ENCODE measurements around the gene RNF17. TPM values are rescaled to one million over a fixed set of nuclear protein-coding genes. Genes with fewer than 3 reads are reported as not detected.

RNF17 gene
- total and polyA plus RNA-seq, 2 of the 8 experiments (the other 6 are each of a cell fraction or from before 2014, with no cell fraction given), result not detected

- H3K27me3 ChIP-seq (replicated peaks in 1 of 4; ENCODE audit: control insufficient read depth in 3 of 4, extremely low read depth in 1 of 4, insufficient read depth in 3 of 4, low read length in 3 of 4), result peaks cover 43 to 64% (median 58%) of the 10 kb centered on the region in 4 experiments
- no peak overlapping the region for H4K91ac ChIP-seq (replicated peaks; ENCODE audit: insufficient read length, low read length)
- H3K56ac ChIP-seq (replicated peaks; ENCODE audit: insufficient read length, low read depth, low read length), result no peak overlapping the region
- H2AK5ac ChIP-seq (ENCODE audit: low read depth, low read length), result no peak overlapping the region
- no peak overlapping the region for H3K9ac ChIP-seq (replicated peaks in 1 of 4; ENCODE audit: extremely low read depth in 1 of 4, low read depth in 3 of 4, low read length in 3 of 4)
- H3K27ac ChIP-seq (ENCODE audit: low read depth, low read length), result no peak overlapping the region
- H3K14ac ChIP-seq (ENCODE audit: insufficient read length), result no peak overlapping the region
- peaks cover 11% of the 10 kb centered on the region for H3K23me2 ChIP-seq (ENCODE audit: low read depth, low read length)
- peak overlapping the region; percentile 68; the same call in 1 of the 2 replicates for H2BK12ac ChIP-seq (ENCODE audit: low read depth, low read length)
- ChIA-PET POLR2A (ENCODE audit: partially characterized antibody) (interaction anchor here (1.6 kb wide), 1 partner anchor 22 kb away, joined by 4 read pairs; no protein-coding TSS in a partner anchor), CTCF (ENCODE audit: partially characterized antibody) (interaction anchor here (0.9 to 2.1 kb wide), 12 partner anchors 10 to 248 kb away, joined by 3 to 6 read pairs (median 3); no protein-coding TSS in a partner anchor)
- peak overlapping the region; percentile 66 to 89 for H3K4me2 ChIP-seq (ENCODE audit: insufficient read depth in 1 of 2, low read depth in 2 of 2, low read length in 2 of 2)
- no peak overlapping the region for H3K23ac ChIP-seq (ENCODE audit: insufficient read length)
- H2BK20ac ChIP-seq (ENCODE audit: low read length), result no peak overlapping the region
- H2BK5ac ChIP-seq (ENCODE audit: low read depth, low read length), result no peak overlapping the region
- H3K4ac ChIP-seq (replicated peaks; ENCODE audit: insufficient read length, low read depth, low read length), result no peak overlapping the region
- peaks cover 0 to 18% (median 8%) of the 10 kb centered on the region in 4 experiments; a peak in 5 of 7 replicates for H3K4me1 ChIP-seq (replicated peaks in 1 of 4; ENCODE audit: control insufficient read depth in 3 of 4, insufficient read depth in 4 of 4, low read length in 3 of 4)
- DNase-seq (ENCODE audit: low read depth in 1 of 2, low spot score in 2 of 2) (peak in 1 of 2 experiments; percentile 85), FAIRE-seq (no peak)
- H3K18ac ChIP-seq (ENCODE audit: extremely low read depth, low read length), result no peak overlapping the region
- peak overlapping the region; percentile 45 for H4K8ac ChIP-seq (ENCODE audit: extremely low read depth, insufficient read depth, low read length)
- 2% methylated on average over 40 of the region's 56 CpGs; no CpG with 5 or more reads in 1 of the 2 experiments for WGBS, 2 experiments (ENCODE audit: extremely low coverage in 1 of 2, insufficient coverage in 1 of 2, insufficient read length in 1 of 2, insufficient replicate concordance in 2 of 2, low coverage in 1 of 2, low lambda C conversion rate in 2 of 2, missing lambda C conversion rate in 1 of 2)
- H3K36me3 ChIP-seq (ENCODE audit: control insufficient read depth in 2 of 4, insufficient read depth in 4 of 4, low read length in 3 of 4), result peaks cover 0 to 5% (median 0%) of the 10 kb centered on the region in 4 experiments; a peak in 1 of 8 replicates
- no peak overlapping the region for H4K5ac ChIP-seq (ENCODE audit: insufficient read length, low read depth, low read length)
- peaks cover 0 to 2% of the 10 kb centered on the region in 2 experiments for H4K20me1 ChIP-seq (replicated peaks in 1 of 2; ENCODE audit: control insufficient read depth in 1 of 2, insufficient read depth in 2 of 2, low read length in 2 of 2)
- no peak overlapping the region for H2AFZ ChIP-seq (ENCODE audit: low read length)
- H2BK15ac ChIP-seq (ENCODE audit: low read length), result no peak overlapping the region
- no peaks in the 10 kb centered on the region; a peak in 1 of 4 replicates for H3K9me3 ChIP-seq (ENCODE audit: insufficient read depth in 2 of 2, low read depth in 1 of 2, low read length in 1 of 2)
- no peaks in the 10 kb centered on the region for H3K79me2 ChIP-seq (ENCODE audit: control insufficient read depth in 1 of 2, insufficient read depth in 2 of 2, low read length in 2 of 2)
- no peak overlapping the region for H2BK120ac ChIP-seq (replicated peaks; ENCODE audit: low read depth, low read length)
- H3K4me3 ChIP-seq (ENCODE audit: extremely low read depth in 1 of 4, insufficient read depth in 2 of 4, low read depth in 3 of 4, low read length in 4 of 4), result peak overlapping the region; percentile 22 to 58 (median 44)
- H3K79me1 ChIP-seq (ENCODE audit: low read depth, low read length), result no peaks in the 10 kb centered on the region
- TF ChIP-seq SRF (IDR thresholded peaks at IDR 0.05; ENCODE audit: low read depth, low read length) (no peak), CTCF (IDR thresholded peaks at IDR 0.05; ENCODE audit: control extremely low read depth in 1 of 3, insufficient read depth in 1 of 3, low read depth in 1 of 3, low read length in 3 of 3) (peak in 2 of 3 experiments; percentile 48 to 59; a peak in 3 of 4 replicates), JUN (IDR thresholded peaks at IDR 0.05; ENCODE audit: low read depth, low read length) (no peak), USF2 (IDR thresholded peaks at IDR 0.05; ENCODE audit: low read length) (peak; percentile 40; the same call in 1 of the 2 replicates)
- TF ChIP-seq, protein P1, sequence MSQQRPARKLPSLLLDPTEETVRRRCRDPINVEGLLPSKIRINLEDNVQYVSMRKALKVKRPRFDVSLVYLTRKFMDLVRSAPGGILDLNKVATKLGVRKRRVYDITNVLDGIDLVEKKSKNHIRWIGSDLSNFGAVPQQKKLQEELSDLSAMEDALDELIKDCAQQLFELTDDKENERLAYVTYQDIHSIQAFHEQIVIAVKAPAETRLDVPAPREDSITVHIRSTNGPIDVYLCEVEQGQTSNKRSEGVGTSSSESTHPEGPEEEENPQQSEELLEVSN (IDR thresholded peaks at IDR 0.05), result peak; percentile 78
- TF ChIP-seq, protein P2, sequence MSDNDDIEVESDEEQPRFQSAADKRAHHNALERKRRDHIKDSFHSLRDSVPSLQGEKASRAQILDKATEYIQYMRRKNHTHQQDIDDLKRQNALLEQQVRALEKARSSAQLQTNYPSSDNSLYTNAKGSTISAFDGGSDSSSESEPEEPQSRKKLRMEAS (IDR thresholded peaks at IDR 0.05), result peak; percentile 67
Observed at GRCh38 chr13:24746618-24747247, 17.2 kb upstream of the RNF17 start.
